ENCODE measurements around the gene CCDC110. TPM values are rescaled to one million over a fixed set of nuclear protein-coding genes. Genes with fewer than 3 reads are reported as not detected.
A peak's percentile ranks its signal among the peaks of the same experiment; 100 is the strongest.

CCDC110 gene
- total RNA-seq (2021; ENCODE audit: unreplicated experiment) (2.7 TPM), Bru-seq, nascent RNA (percentile 44 among the genes with signal in this experiment), BruChase-seq, experiment 1, labeled RNA remaining after a 6-hour chase (percentile 47 among the genes with signal in this experiment), BruChase-seq, experiment 2, labeled RNA remaining after a 2-hour chase (percentile 42 among the genes with signal in this experiment)
- polyA plus RNA-seq (2012), result 1.6 and 2.0 TPM in 2 replicates
- long read RNA-seq, partial matches to known transcripts, result 1 of 7 reads
- long read RNA-seq, other reads (novel, unspliced or antisense), result 4 of 7 reads

DNA sequence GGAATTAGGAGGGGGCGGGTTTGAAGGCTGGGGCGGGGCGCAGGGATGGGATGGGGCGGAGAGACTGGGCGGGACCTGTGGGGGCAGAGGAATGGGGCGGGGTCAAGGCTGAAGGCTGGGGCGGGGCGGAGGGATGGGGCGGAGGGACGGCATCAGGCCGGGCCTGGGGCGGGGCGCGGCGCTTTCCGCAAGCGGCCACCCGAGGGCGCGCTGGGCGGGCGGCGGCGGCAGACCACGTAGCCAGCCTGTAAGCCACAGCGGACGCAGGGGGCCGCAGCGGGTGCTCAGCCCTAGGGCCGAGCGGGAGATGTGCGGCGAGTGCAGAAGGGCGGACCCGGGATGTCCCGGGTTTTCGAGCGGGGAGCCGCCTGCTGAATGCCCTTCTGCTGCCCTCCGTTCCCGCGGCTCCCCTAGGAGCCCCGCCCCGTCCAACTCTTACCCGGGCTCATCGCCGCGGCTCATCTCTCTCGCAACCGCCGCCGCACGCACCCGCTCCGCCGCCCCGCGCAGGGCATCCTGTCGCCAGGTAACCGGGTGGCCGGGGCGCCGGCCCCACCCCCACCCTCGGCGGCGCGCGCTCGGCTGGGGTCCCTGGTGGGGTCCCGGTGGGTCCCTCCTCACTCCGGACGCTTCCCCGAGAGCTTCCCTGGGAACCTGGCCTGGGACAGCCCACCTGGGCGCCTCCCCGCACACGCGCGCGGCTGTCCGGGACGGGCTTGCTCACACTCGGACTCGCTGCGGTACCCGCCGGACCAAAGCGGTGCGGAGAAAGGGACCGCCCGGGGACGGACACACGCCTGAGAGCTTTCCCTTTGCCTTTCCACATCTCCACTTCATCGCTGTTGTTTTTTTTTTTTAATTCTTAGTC is at the start of gene CCDC110:
Gene CCDC110, minus strand, starts transcription at position 499 of the 868 bp plus-strand sequence. Its CDS starts 50 bp downstream, at position 449.
- peak; percentile 95 for ATAC-seq
- Histone ChIP-seq H3K4me3 (replicated peaks in 1 of 2; ENCODE audit: low read depth in 1 of 2, low read length in 2 of 2) (peak within 1 kb of the TSS; percentile 71), H4K20me1 (ENCODE audit: insufficient read depth) (no peaks in the 10 kb centered on the region), H3K4me1 (ENCODE audit: control insufficient read depth in 1 of 2, insufficient read depth in 2 of 2, low read length in 2 of 2) (peaks cover 2 to 12% of the 10 kb centered on the region in 2 experiments; a peak in 3 of 4 replicates), H3K9ac (ENCODE audit: low read length) (peak within 1 kb of the TSS; percentile 65), H3K36me3 (ENCODE audit: control insufficient read depth in 1 of 2, insufficient read depth in 2 of 2, low read length in 2 of 2) (no peaks in the 10 kb centered on the region), H3K4me2 (ENCODE audit: low read length) (peak within 1 kb of the TSS; percentile 94), H3K79me2 (ENCODE audit: insufficient read depth, low read length) (no peaks in the 10 kb centered on the region), H3K27me3 (ENCODE audit: insufficient read depth, low read length) (no peaks in the 10 kb centered on the region), H3K9me3 (ENCODE audit: control insufficient read depth in 1 of 2, insufficient read depth in 1 of 2, low read depth in 1 of 2, low read length in 2 of 2) (no peaks in the 10 kb centered on the region), H3K27ac (ENCODE audit: low read depth, low read length) (peak within 1 kb of the TSS; percentile 42; the same call in 1 of the 2 replicates), H3K9me2 (ENCODE audit: insufficient read depth) (no peaks in the 10 kb centered on the region), H2AFZ (ENCODE audit: low read depth, low read length, poor library complexity, severe bottlenecking) (peak within 1 kb of the TSS; percentile 88)
- ChIA-PET POLR2A (no interaction called here), RAD21 (ENCODE audit: low non-redundant PET in 1 of 2, low total read pairs in 2 of 2, uncharacterized antibody in 2 of 2, unreplicated experiment in 2 of 2) (no interaction called here), CTCF (no interaction called here)
- BruUV-seq (replicated peaks), result no TSS peak
- TF ChIP-seq, protein P1, sequence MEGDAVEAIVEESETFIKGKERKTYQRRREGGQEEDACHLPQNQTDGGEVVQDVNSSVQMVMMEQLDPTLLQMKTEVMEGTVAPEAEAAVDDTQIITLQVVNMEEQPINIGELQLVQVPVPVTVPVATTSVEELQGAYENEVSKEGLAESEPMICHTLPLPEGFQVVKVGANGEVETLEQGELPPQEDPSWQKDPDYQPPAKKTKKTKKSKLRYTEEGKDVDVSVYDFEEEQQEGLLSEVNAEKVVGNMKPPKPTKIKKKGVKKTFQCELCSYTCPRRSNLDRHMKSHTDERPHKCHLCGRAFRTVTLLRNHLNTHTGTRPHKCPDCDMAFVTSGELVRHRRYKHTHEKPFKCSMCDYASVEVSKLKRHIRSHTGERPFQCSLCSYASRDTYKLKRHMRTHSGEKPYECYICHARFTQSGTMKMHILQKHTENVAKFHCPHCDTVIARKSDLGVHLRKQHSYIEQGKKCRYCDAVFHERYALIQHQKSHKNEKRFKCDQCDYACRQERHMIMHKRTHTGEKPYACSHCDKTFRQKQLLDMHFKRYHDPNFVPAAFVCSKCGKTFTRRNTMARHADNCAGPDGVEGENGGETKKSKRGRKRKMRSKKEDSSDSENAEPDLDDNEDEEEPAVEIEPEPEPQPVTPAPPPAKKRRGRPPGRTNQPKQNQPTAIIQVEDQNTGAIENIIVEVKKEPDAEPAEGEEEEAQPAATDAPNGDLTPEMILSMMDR (IDR thresholded peaks at IDR 0.05 in 2 of 3, conservative IDR thresholded peaks at IDR 0.05 in 1 of 3; ENCODE audit: borderline replicate concordance in 1 of 3, insufficient read depth in 1 of 3, low read depth in 2 of 3, low read length in 2 of 3), result peak; percentile 33 to 51 (median 50); a peak in 5 of 6 replicates
- no peak for TF ChIP-seq SRF (IDR thresholded peaks at IDR 0.05; ENCODE audit: low read depth)
- TF ChIP-seq RAD21 (IDR thresholded peaks at IDR 0.05; ENCODE audit: low read depth), result peak; percentile 75
- TF ChIP-seq POLR2AphosphoS5 (IDR thresholded peaks at IDR 0.05; ENCODE audit: low read depth, low read length), result peak; percentile 53
- intact Hi-C loops (cut with micrococcal nuclease), result loop anchor here (1.0 to 5.0 kb wide), 3 partner anchors 117 to 566 kb away; no protein-coding TSS in a partner anchor
- peak; percentile 80 for DNase-seq (ENCODE audit: low read depth, low spot score)

Measured in HCT116 (cell line).